NCI-H774 (cell line): Measurements from ENCODE around the gene C12orf60.

Experiments used
- DNase-seq: peaks from one replicate; lab custom pipeline; 2025; lab: John Stamatoyannopoulos, UW

C12orf60 gene

DNA sequence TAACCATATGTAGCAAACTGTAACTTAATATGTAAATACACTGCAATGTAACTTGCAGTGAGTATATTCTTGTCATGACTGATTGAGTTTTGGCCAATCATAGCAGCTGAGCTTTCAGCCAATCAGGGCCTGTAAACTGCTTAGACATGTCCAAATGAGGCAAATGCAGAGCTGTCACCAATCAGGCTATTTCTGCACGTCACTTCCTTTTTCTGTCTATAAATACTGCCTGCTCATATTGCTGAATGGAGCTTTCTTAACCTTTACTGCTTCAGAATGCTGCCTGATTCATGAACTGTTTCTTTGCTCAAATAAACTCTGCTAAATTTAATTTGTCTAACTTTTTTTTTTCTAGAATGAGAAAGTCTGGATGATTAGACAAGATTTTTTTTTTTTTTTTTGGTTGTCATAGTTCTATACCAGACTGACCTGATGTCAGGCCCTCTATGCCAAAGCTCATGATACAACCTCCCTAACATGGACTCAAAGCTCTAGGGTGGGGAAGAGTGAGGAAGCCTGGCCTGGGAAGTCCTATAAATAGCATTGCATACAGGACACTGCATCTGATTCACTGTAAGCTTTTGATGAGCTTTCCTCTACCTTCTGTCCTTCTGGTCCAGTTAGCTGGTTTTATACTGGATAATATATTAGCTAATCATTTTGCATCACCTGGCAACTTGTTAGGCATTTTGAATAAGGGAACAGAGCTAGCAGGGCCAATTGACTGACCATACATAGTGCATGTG, 70.1 kb downstream of the C12orf60 start:
- DNase-seq: no peak
